ENCODE measurements around the gene VRK1.

The VRK1 gene

DNA sequence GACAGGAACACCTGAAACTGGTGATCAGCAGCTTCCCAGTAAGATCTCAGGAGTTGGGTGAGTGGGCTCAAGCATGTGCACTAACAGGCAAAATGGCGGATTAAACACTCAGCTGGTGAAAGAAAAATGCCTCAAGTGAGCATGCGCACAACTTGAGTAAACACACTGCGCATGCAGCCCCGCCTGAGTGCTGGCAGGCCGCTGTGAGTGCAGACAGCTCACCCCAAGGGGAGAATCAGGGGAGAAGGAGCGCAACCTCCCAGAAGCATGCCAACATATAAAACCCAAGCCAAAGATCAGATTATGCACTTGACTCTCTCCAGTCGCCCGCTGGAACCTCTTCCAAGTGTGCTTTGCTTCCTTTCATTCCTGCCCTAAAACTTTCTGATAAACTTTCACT lies 125.8 kb downstream of the VRK1 start:
- H3K9me2 ChIP-seq (replicated peaks; ENCODE audit: insufficient read depth, low read length), result no peaks in the 10 kb centered on the region
- H2AFZ ChIP-seq (ENCODE audit: low read depth, low read length, severe bottlenecking), result no peak overlapping the region
- H3K9ac ChIP-seq (ENCODE audit: low read length), result no peak overlapping the region
- H3F3A ChIP-seq (ENCODE audit: insufficient read depth), result no peaks in the 10 kb centered on the region
- no peaks in the 10 kb centered on the region for H3K27me3 ChIP-seq (ENCODE audit: low read length)
- H4K20me1 ChIP-seq (ENCODE audit: low read depth, low read length), result 0 out of 2 replicates have a peak, but pooled peaks cover 6% of the 10 kb centered on the region
- no peak for TF ChIP-seq EZH2phosphoT487 (conservative IDR thresholded peaks at IDR 0.05; ENCODE audit: low read length)
- no peak overlapping the region for H3K27ac ChIP-seq (ENCODE audit: low read depth, low read length)
- H3K79me2 ChIP-seq (ENCODE audit: insufficient read depth, low read length), result no peaks in the 10 kb centered on the region
- H3K4me3 ChIP-seq (ENCODE audit: insufficient read depth, low read length, poor library complexity, severe bottlenecking), result no peak overlapping the region
- H3K9me3 ChIP-seq (ENCODE audit: insufficient read depth, low read length), result no peaks in the 10 kb centered on the region
- no peak overlapping the region for H3K4me2 ChIP-seq (ENCODE audit: low read depth, low read length, poor library complexity, severe bottlenecking)
- H3K36me3 ChIP-seq (ENCODE audit: low read length), result no peaks in the 10 kb centered on the region

- TF ChIP-seq, protein P1, sequence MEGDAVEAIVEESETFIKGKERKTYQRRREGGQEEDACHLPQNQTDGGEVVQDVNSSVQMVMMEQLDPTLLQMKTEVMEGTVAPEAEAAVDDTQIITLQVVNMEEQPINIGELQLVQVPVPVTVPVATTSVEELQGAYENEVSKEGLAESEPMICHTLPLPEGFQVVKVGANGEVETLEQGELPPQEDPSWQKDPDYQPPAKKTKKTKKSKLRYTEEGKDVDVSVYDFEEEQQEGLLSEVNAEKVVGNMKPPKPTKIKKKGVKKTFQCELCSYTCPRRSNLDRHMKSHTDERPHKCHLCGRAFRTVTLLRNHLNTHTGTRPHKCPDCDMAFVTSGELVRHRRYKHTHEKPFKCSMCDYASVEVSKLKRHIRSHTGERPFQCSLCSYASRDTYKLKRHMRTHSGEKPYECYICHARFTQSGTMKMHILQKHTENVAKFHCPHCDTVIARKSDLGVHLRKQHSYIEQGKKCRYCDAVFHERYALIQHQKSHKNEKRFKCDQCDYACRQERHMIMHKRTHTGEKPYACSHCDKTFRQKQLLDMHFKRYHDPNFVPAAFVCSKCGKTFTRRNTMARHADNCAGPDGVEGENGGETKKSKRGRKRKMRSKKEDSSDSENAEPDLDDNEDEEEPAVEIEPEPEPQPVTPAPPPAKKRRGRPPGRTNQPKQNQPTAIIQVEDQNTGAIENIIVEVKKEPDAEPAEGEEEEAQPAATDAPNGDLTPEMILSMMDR (IDR thresholded peaks at IDR 0.05; ENCODE audit: insufficient read depth, low read length, poor library complexity, severe bottlenecking), result no peak
- TF ChIP-seq EZH2phosphoT487 (conservative IDR thresholded peaks at IDR 0.05; ENCODE audit: low read length), result no peak
- 0 out of 2 replicates have a peak, but pooled peaks cover 6% of the 10 kb centered on the region for H4K20me1 ChIP-seq (ENCODE audit: low read depth, low read length)
- H3F3A ChIP-seq (ENCODE audit: insufficient read depth), result no peaks in the 10 kb centered on the region
- no peaks in the 10 kb centered on the region for H3K79me2 ChIP-seq (ENCODE audit: insufficient read depth, low read length)
- H3K36me3 ChIP-seq (ENCODE audit: low read length), result no peaks in the 10 kb centered on the region
- no peak overlapping the region for H2AFZ ChIP-seq (ENCODE audit: low read depth, low read length, severe bottlenecking)
- H3K9ac ChIP-seq (ENCODE audit: low read length), result no peak overlapping the region
- no peaks in the 10 kb centered on the region for H3K9me2 ChIP-seq (replicated peaks; ENCODE audit: insufficient read depth, low read length)
- no peaks in the 10 kb centered on the region for H3K27me3 ChIP-seq (ENCODE audit: low read length)
- H3K4me2 ChIP-seq (ENCODE audit: low read depth, low read length, poor library complexity, severe bottlenecking), result no peak overlapping the region
- no peak overlapping the region for H3K4me3 ChIP-seq (ENCODE audit: insufficient read depth, low read length, poor library complexity, severe bottlenecking)
- no peaks in the 10 kb centered on the region for H3K9me3 ChIP-seq (ENCODE audit: insufficient read depth, low read length)
- H3K27ac ChIP-seq (ENCODE audit: low read depth, low read length), result no peak overlapping the region
Observed at GRCh38 chr14:96925422-96925821, 128.2 kb downstream of the VRK1 start.

DNA sequence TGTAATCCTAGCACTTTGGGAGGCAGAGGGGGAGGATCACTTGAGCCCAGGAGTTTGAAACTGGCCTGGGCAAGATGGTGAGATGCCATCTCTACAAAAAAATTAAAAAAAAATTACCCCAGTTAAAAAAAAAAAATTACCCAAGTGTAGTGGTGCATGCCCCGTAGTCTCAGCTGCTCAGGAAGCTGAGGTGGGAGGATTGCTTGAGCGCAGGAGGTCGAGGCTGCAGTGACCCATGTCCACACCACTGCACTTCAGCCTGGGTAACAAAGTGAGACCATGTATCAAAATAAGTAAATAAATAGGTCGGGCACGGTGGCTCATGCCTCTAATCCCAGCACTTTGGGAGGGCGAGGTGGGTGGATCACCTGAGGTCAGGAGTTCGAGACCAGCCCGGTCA lies 128.8 kb downstream of the VRK1 start:
- H4K20me1 ChIP-seq (ENCODE audit: low read depth, low read length), result 0 out of 2 replicates have a peak, but pooled peaks cover 6% of the 10 kb centered on the region
- H3K36me3 ChIP-seq (ENCODE audit: low read length), result no peaks in the 10 kb centered on the region
- no peak overlapping the region for H3K9ac ChIP-seq (ENCODE audit: low read length)
- no peaks in the 10 kb centered on the region for H3K9me2 ChIP-seq (replicated peaks; ENCODE audit: insufficient read depth, low read length)
- H3K4me3 ChIP-seq (ENCODE audit: insufficient read depth, low read length, poor library complexity, severe bottlenecking), result no peak overlapping the region
- no peaks in the 10 kb centered on the region for H3K79me2 ChIP-seq (ENCODE audit: insufficient read depth, low read length)
- no peaks in the 10 kb centered on the region for H3F3A ChIP-seq (ENCODE audit: insufficient read depth)
- no peak overlapping the region for H3K4me2 ChIP-seq (ENCODE audit: low read depth, low read length, poor library complexity, severe bottlenecking)
- no peak overlapping the region for H2AFZ ChIP-seq (ENCODE audit: low read depth, low read length, severe bottlenecking)
- no peak overlapping the region for H3K27ac ChIP-seq (ENCODE audit: low read depth, low read length)
- no peaks in the 10 kb centered on the region for H3K9me3 ChIP-seq (ENCODE audit: insufficient read depth, low read length)
- TF ChIP-seq, protein P1 (IDR thresholded peaks at IDR 0.05; ENCODE audit: insufficient read depth, low read length, poor library complexity, severe bottlenecking), result no peak
- no peak for TF ChIP-seq EZH2phosphoT487 (conservative IDR thresholded peaks at IDR 0.05; ENCODE audit: low read length)
- H3K27me3 ChIP-seq (ENCODE audit: low read length), result no peaks in the 10 kb centered on the region

GRCh38 chr14:96928779-96929380 lies 131.7 kb downstream of the VRK1 start:
- H3K4me2 ChIP-seq (ENCODE audit: low read depth, low read length, poor library complexity, severe bottlenecking), result no peak overlapping the region
- no peak overlapping the region for H3K4me3 ChIP-seq (ENCODE audit: insufficient read depth, low read length, poor library complexity, severe bottlenecking)
- H3K27ac ChIP-seq (ENCODE audit: low read depth, low read length), result no peak overlapping the region
- no peak overlapping the region for H2AFZ ChIP-seq (ENCODE audit: low read depth, low read length, severe bottlenecking)
- no peaks in the 10 kb centered on the region for H3K79me2 ChIP-seq (ENCODE audit: insufficient read depth, low read length)
- TF ChIP-seq, protein P1 (IDR thresholded peaks at IDR 0.05; ENCODE audit: insufficient read depth, low read length, poor library complexity, severe bottlenecking), result no peak
- TF ChIP-seq EZH2phosphoT487 (conservative IDR thresholded peaks at IDR 0.05; ENCODE audit: low read length), result no peak
- H3K27me3 ChIP-seq (ENCODE audit: low read length), result no peaks in the 10 kb centered on the region
- H3K9ac ChIP-seq (ENCODE audit: low read length), result no peak overlapping the region
- H3F3A ChIP-seq (ENCODE audit: insufficient read depth), result no peaks in the 10 kb centered on the region
- no peaks in the 10 kb centered on the region for H3K9me3 ChIP-seq (ENCODE audit: insufficient read depth, low read length)
- H4K20me1 ChIP-seq (ENCODE audit: low read depth, low read length), result 0 out of 2 replicates have a peak, but pooled peaks cover 6% of the 10 kb centered on the region
- no peaks in the 10 kb centered on the region for H3K9me2 ChIP-seq (replicated peaks; ENCODE audit: insufficient read depth, low read length)
- no peaks in the 10 kb centered on the region for H3K36me3 ChIP-seq (ENCODE audit: low read length)
